NCI-H748 treated with DMSO at 0.1 percent for 48 hours (cell line): ENCODE data around the gene SOX8.
"Not testable (repeated sequence)": the region's sequence is repeated elsewhere in the genome, so short reads cannot be mapped to it uniquely, and the experiment has no call there.

Experiments
- DNase-seq: peaks from one replicate; lab custom pipeline; 2025; lab: John Stamatoyannopoulos, UW

Gene SOX8

GRCh38 chr16:981695-982144 lies at the start of gene SOX8:
SOX8 (plus strand) TSS chr16:981770; CDS start chr16:981923, 153 bp downstream.
- DNase-seq = no peak

GRCh38 chr16:932831-933330 lies 48.7 kb upstream of the SOX8 start:
- DNase-seq = no peak

- DNase-seq = no peak
These were observed 48.0 kb upstream of the SOX8 start for GRCh38 chr16:933581-933980.

GRCh38 chr16:934178-934577 lies 47.4 kb upstream of the SOX8 start:
- DNase-seq = no peak

GRCh38 chr16:935684-936083 lies 45.9 kb upstream of the SOX8 start:
- DNase-seq = no peak

- DNase-seq = no peak
These were observed 44.3 kb upstream of the SOX8 start for GRCh38 chr16:937311-937710.

GRCh38 chr16:937723-938122 lies 43.8 kb upstream of the SOX8 start:
- no peak for DNase-seq

GRCh38 chr16:938136-938535 lies 43.4 kb upstream of the SOX8 start:
- DNase-seq = no peak

GRCh38 chr16:938752-939151 lies 42.8 kb upstream of the SOX8 start:
- DNase-seq = no peak

- no peak for DNase-seq
These were observed 42.3 kb upstream of the SOX8 start for GRCh38 chr16:939311-939710.

GRCh38 chr16:939941-940340 lies 41.6 kb upstream of the SOX8 start:
- no peak for DNase-seq

- no peak for DNase-seq
These were observed 39.0 kb upstream of the SOX8 start for GRCh38 chr16:942436-943060.

GRCh38 chr16:943971-944370 lies 37.6 kb upstream of the SOX8 start:
- no peak for DNase-seq

GRCh38 chr16:945271-946047 lies 36.1 kb upstream of the SOX8 start:
- no peak for DNase-seq

- no peak for DNase-seq
These were observed 35.5 kb upstream of the SOX8 start for GRCh38 chr16:946048-946395.

GRCh38 chr16:947255-947921 lies 34.2 kb upstream of the SOX8 start:
- DNase-seq = no peak

GRCh38 chr16:947922-948303 lies 33.7 kb upstream of the SOX8 start:
- DNase-seq = not testable (repeated sequence)

GRCh38 chr16:948767-949166 lies 32.8 kb upstream of the SOX8 start:
- DNase-seq = not testable (repeated sequence)

GRCh38 chr16:950733-951573 lies 30.6 kb upstream of the SOX8 start:
- DNase-seq = not testable (repeated sequence)

- DNase-seq = no peak
These were observed 29.8 kb upstream of the SOX8 start for GRCh38 chr16:951660-952301.

GRCh38 chr16:952321-952720 lies 29.2 kb upstream of the SOX8 start:
- no peak for DNase-seq

GRCh38 chr16:953818-954217 lies 27.8 kb upstream of the SOX8 start:
- not testable (repeated sequence) for DNase-seq
